HCT116 (cell line): ENCODE results near the gene SEH1L. TPM values are rescaled to one million over a fixed set of nuclear protein-coding genes. Genes with fewer than 3 reads are reported as not detected.

Source experiments
- ATAC-seq: fragments of 200-7000 bp; cut with Tn5 transposase; 2 replicates; pipeline ENCODE4 v1.9.1; 2020; ENCODE audit warnings: mild to moderate bottlenecking, moderate library complexity
- BruUV-seq: library from RNA; stranded (reverse); fragments of 400-500 nt; replicated peaks from 2 replicates; lab custom pipeline; 2021; lab: Mats Ljungman, UMichigan
- CTCF ChIA-PET: fragments of 300-600 bp; sonication (Branson Sonifier 250); formaldehyde crosslinking; loops from one replicate; lab custom pipeline; 2021; ENCODE audit warnings: antibody characterized with exemption; lab: Charles Lee
- POLR2A ChIA-PET: fragments of 300-600, 350-600 bp; sonication (Branson Sonifier 250); formaldehyde crosslinking; loops from one replicate; lab custom pipeline; 2021; ENCODE audit warnings: antibody characterized with exemption; lab: Charles Lee
- RAD21 ChIA-PET, 2 experiments: fragments of 300-600 bp; sonication (Branson Sonifier 250); formaldehyde crosslinking; loops; one replicate each; lab custom pipeline; 2023; ENCODE audit warnings: low total read pairs in 2 of 2; ENCODE audit not compliant: uncharacterized antibody in 2 of 2, unreplicated experiment in 2 of 2, low non-redundant PET in 1 of 2; lab: Charles Lee
- DNase-seq: peaks from one replicate; pipeline ENCODE4 v3.0.0-alpha.2; 2010; ENCODE audit warnings: low read depth, low spot score
- H2AFZ ChIP-seq: fragments of 200-600 bp; shearing (Covaris generic), sonication (generic); 2 replicates; pipeline ENCODE4 v1.6.1; 2017; ENCODE audit warnings: low read depth, mixed run types, mixed read lengths, antibody characterized with exemption, low read length; ENCODE audit not compliant: poor library complexity, severe bottlenecking
- H3K27ac ChIP-seq: 2 replicates; pipeline ENCODE4 v1.5.1; 2012; ENCODE audit warnings: low read depth, low read length
- H3K27me3 ChIP-seq: fragments of 200-600 bp; sonication (generic); 2 replicates; pipeline ENCODE4 v1.6.1; 2016; ENCODE audit warnings: mixed run types, low read length, mixed read lengths; ENCODE audit not compliant: insufficient read depth
- H3K36me3 ChIP-seq, 2 experiments: fragments of 200-500 bp in 1 of 2; fragments of 200-600 bp in 1 of 2; sonication (Bioruptor generic) in 1 of 2; sonication (generic) in 1 of 2; 2 replicates each; pipeline versions ENCODE4 v1.5.1 to v1.6.1; 2014 to 2016; ENCODE audit warnings: low read length in 2 of 2, inconsistent platforms in 1 of 2, mixed read lengths in 1 of 2, mixed run types in 1 of 2; ENCODE audit not compliant: insufficient read depth in 2 of 2, control insufficient read depth in 1 of 2
- H3K4me1 ChIP-seq, 2 experiments: fragments of 200-600 bp in 1 of 2; sonication (generic) in 1 of 2; 2 replicates each; pipeline versions ENCODE4 v1.5.1 to v1.6.1; 2012 to 2017; ENCODE audit warnings: low read length in 2 of 2, inconsistent platforms in 1 of 2, mild to moderate bottlenecking in 1 of 2, mixed read lengths in 1 of 2, mixed run types in 1 of 2, moderate library complexity in 1 of 2; ENCODE audit not compliant: insufficient read depth in 2 of 2, control insufficient read depth in 1 of 2
- H3K4me2 ChIP-seq: fragments of 200-600 bp; sonication (generic); 2 replicates; pipeline ENCODE4 v1.6.1; 2017; ENCODE audit warnings: mixed run types, low read length, mixed read lengths
- H3K4me3 ChIP-seq, 2 experiments: fragments of 200-600 bp in 1 of 2; sonication (generic) in 1 of 2; replicated peaks in 1 of 2; 2 replicates each; pipeline ENCODE4 v1.5.1; 2011 to 2016; ENCODE audit warnings: low read length in 2 of 2, control low read depth in 1 of 2, low read depth in 1 of 2, mild to moderate bottlenecking in 1 of 2, mixed read lengths in 1 of 2, mixed run types in 1 of 2
- H3K79me2 ChIP-seq: fragments of 200-600 bp; sonication (generic); 2 replicates; pipeline ENCODE4 v1.6.1; 2017; ENCODE audit warnings: mild to moderate bottlenecking, mixed run types, low read length, moderate library complexity, mixed read lengths; ENCODE audit not compliant: insufficient read depth
- H3K9ac ChIP-seq: fragments of 200-600 bp; sonication (generic); 2 replicates; pipeline ENCODE4 v1.6.1; 2016; ENCODE audit warnings: low read length, mixed read lengths
- H3K9me2 ChIP-seq: fragments of 200-600 bp; sonication (generic), shearing (Covaris generic); 2 replicates; pipeline ENCODE4 v1.6.1; 2017; ENCODE audit warnings: mixed run types, mild to moderate bottlenecking, moderate library complexity; ENCODE audit not compliant: insufficient read depth
- H3K9me3 ChIP-seq, 2 experiments: fragments of 200-500 bp in 1 of 2; fragments of 200-600 bp in 1 of 2; sonication (Bioruptor generic) in 1 of 2; sonication (generic) in 1 of 2; 2 replicates each; pipeline ENCODE4 v1.6.1; 2014 to 2017; ENCODE audit warnings: low read length in 2 of 2, mixed read lengths in 2 of 2, inconsistent platforms in 1 of 2, low read depth in 1 of 2, mild to moderate bottlenecking in 1 of 2, mixed run types in 1 of 2, moderate library complexity in 1 of 2; ENCODE audit not compliant: control insufficient read depth in 1 of 2, insufficient read depth in 1 of 2
- H4K20me1 ChIP-seq: fragments of 200-600 bp; sonication (generic), shearing (Covaris generic); 2 replicates; pipeline ENCODE4 v1.6.1; 2017; ENCODE audit warnings: mixed run types, mild to moderate bottlenecking, moderate library complexity; ENCODE audit not compliant: insufficient read depth
- CBX3 ChIP-seq: IDR thresholded peaks from 2 replicates; pipeline ENCODE4 v1.6.1; 2012; ENCODE audit warnings: low read depth
- CEBPB ChIP-seq: IDR thresholded peaks from 2 replicates; pipeline ENCODE4 v1.6.1; 2012; ENCODE audit warnings: low read depth
- ELF1 ChIP-seq: IDR thresholded peaks from 2 replicates; pipeline ENCODE4 v1.6.1; 2012; ENCODE audit warnings: low read depth, borderline replicate concordance
- ZFX ChIP-seq: fragments of 450-650 bp; IDR thresholded peaks from 2 replicates; pipeline ENCODE4 v1.6.1; 2017
- intact Hi-C: fragments of 100-400 bp; cut with micrococcal nuclease; formaldehyde crosslinking; loops from 2 replicates; pipeline ENCODE4 v1.10.0; 2022
- total RNA-seq: library from RNA; stranded (reverse); gene quantifications from one replicate; pipeline ENCODE4 v1.2.1, GENCODE V29; 2021; ENCODE audit not compliant: unreplicated experiment
- TF ChIP-seq, protein P1 (sequence below), 3 experiments: fragments of 200-600 bp in 1 of 3; sonication (generic) in 1 of 3; IDR thresholded peaks in 2 of 3; conservative IDR thresholded peaks in 1 of 3; 2 replicates each; pipeline ENCODE4 v1.5.1; 2012 to 2017; ENCODE audit warnings: low read depth in 2 of 3, low read length in 2 of 3, antibody characterized with exemption in 1 of 3, borderline replicate concordance in 1 of 3, control low read depth in 1 of 3, mild to moderate bottlenecking in 1 of 3, mixed read lengths in 1 of 3, mixed run types in 1 of 3, moderate library complexity in 1 of 3; ENCODE audit not compliant: insufficient read depth in 1 of 3
- TF ChIP-seq, protein P2 (sequence below): IDR thresholded peaks from 2 replicates; pipeline ENCODE4 v1.6.1; 2012; ENCODE audit warnings: low read depth

SEH1L gene
- total RNA-seq, 1 experiment from 2014 or later: 83.7 TPM

DNA sequence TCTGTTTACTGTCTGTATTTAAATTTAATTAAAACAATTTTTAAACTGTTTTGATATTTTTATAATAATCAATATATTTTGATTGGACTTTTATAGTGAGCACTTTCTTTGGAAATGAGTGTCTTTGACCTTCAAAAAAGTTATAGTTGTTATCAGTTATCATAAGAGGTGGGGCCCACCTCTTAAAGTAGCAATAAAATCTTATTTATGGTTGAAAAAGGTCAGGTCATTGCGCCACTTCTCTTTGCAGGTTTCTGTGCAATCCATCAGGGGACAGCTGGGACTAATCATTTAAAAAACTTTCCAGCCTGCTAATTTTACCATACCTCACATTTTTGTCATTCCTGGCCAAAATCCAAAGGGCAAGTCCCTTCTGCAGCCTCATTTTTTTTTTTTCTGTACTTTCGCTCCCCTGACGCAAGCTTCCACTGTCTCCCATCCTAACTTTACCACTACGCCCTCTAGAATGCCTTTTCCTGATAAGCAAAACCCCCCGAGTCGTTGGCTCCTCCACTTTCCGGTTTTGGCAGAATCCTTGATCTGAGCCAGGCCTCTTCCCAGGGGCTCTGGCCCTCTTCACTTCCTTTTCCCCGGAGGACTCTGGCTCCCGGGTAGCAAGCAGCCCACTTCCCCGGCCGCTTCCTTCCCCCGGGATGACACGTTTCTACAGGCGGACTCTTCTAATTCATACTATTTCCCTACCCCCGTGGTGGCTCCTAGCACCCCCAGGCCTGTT lies 1.1 kb upstream of the SEH1L start:
- Histone ChIP-seq H4K20me1 (no peaks in the 10 kb centered on the region), H3K9me2 (no peaks in the 10 kb centered on the region), H3K27ac (peak overlapping the region; percentile 92), H3K36me3 (peaks cover 3% of the 10 kb centered on the region in 2 experiments; a peak in 1 of 4 replicates), H3K4me3 (peak overlapping the region; percentile 66 to 86), H3K9me3 (no peaks in the 10 kb centered on the region), H3K79me2 (peaks cover 42% of the 10 kb centered on the region), H3K4me2 (peak overlapping the region; percentile 84), H3K4me1 (peaks cover 11 to 23% of the 10 kb centered on the region in 2 experiments; a peak in 3 of 4 replicates), H3K9ac (peak overlapping the region; percentile 79)
- ChIA-PET POLR2A (interaction anchor here (0.7 kb wide), 1 partner anchor 165 kb away, joined by 4 read pairs; no protein-coding TSS in a partner anchor), RAD21 (no interaction called here), CTCF (no interaction called here)
- intact Hi-C loops: loop anchor here (2.0 to 10.0 kb wide), 3 partner anchors 539 to 688 kb away; partner anchors contain the start of genes AFG3L2 and PRELID3A
- ATAC-seq: peak; percentile 3
- DNase-seq: peak; percentile 38
- no TSS peak for BruUV-seq
- TF ChIP-seq CBX3 (peak; percentile 4; the same call in 1 of the 2 replicates), ELF1 (no peak), CEBPB (peak; percentile 35; the same call in 1 of the 2 replicates), ZFX (peak; percentile 53)
- TF ChIP-seq, protein P1, sequence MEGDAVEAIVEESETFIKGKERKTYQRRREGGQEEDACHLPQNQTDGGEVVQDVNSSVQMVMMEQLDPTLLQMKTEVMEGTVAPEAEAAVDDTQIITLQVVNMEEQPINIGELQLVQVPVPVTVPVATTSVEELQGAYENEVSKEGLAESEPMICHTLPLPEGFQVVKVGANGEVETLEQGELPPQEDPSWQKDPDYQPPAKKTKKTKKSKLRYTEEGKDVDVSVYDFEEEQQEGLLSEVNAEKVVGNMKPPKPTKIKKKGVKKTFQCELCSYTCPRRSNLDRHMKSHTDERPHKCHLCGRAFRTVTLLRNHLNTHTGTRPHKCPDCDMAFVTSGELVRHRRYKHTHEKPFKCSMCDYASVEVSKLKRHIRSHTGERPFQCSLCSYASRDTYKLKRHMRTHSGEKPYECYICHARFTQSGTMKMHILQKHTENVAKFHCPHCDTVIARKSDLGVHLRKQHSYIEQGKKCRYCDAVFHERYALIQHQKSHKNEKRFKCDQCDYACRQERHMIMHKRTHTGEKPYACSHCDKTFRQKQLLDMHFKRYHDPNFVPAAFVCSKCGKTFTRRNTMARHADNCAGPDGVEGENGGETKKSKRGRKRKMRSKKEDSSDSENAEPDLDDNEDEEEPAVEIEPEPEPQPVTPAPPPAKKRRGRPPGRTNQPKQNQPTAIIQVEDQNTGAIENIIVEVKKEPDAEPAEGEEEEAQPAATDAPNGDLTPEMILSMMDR (IDR thresholded peaks at IDR 0.05 in 2 of 3, conservative IDR thresholded peaks at IDR 0.05 in 1 of 3; ENCODE audit: borderline replicate concordance in 1 of 3, insufficient read depth in 1 of 3, low read depth in 2 of 3, low read length in 2 of 3): 0 out of 6 replicates have a peak, but pooled peaks of 1 of the 3 experiments have one; percentile 8
- TF ChIP-seq, protein P2, sequence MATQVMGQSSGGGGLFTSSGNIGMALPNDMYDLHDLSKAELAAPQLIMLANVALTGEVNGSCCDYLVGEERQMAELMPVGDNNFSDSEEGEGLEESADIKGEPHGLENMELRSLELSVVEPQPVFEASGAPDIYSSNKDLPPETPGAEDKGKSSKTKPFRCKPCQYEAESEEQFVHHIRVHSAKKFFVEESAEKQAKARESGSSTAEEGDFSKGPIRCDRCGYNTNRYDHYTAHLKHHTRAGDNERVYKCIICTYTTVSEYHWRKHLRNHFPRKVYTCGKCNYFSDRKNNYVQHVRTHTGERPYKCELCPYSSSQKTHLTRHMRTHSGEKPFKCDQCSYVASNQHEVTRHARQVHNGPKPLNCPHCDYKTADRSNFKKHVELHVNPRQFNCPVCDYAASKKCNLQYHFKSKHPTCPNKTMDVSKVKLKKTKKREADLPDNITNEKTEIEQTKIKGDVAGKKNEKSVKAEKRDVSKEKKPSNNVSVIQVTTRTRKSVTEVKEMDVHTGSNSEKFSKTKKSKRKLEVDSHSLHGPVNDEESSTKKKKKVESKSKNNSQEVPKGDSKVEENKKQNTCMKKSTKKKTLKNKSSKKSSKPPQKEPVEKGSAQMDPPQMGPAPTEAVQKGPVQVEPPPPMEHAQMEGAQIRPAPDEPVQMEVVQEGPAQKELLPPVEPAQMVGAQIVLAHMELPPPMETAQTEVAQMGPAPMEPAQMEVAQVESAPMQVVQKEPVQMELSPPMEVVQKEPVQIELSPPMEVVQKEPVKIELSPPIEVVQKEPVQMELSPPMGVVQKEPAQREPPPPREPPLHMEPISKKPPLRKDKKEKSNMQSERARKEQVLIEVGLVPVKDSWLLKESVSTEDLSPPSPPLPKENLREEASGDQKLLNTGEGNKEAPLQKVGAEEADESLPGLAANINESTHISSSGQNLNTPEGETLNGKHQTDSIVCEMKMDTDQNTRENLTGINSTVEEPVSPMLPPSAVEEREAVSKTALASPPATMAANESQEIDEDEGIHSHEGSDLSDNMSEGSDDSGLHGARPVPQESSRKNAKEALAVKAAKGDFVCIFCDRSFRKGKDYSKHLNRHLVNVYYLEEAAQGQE: no peak
- TF ChIP-seq, all 23 proteins: peak for 4
- H3K27me3 ChIP-seq: no peaks in the 10 kb centered on the region
- H2AFZ ChIP-seq: no peak overlapping the region
